ENCODE data around the gene VPS11.
"Not testable (repeated sequence)": the region's sequence is repeated elsewhere in the genome, so short reads cannot be mapped to it uniquely, and the experiment has no call there.

VPS11 gene

GRCh38 chr11:119084663-119085436 is 17.2 kb downstream of the VPS11 start, which contains the start of gene HMBS:
Gene HMBS (plus strand): TSS chr11:119084881. CDS start chr11:119085034, 153 bp downstream.
- DNase-seq = peak; percentile 91

GRCh38 chr11:119085437-119085847 is 17.8 kb downstream of the VPS11 start:
- DNase-seq = no peak

- DNase-seq = no peak
These were observed 19.5 kb downstream of the VPS11 start for GRCh38 chr11:119087123-119087522.

- no peak for DNase-seq
These were observed 20.2 kb downstream of the VPS11 start for GRCh38 chr11:119087747-119088241.

GRCh38 chr11:119088406-119088805 is 20.8 kb downstream of the VPS11 start:
- DNase-seq = no peak

- DNase-seq = no peak
These were observed 21.7 kb downstream of the VPS11 start for GRCh38 chr11:119089319-119089718.

GRCh38 chr11:119091178-119091577 is 23.6 kb downstream of the VPS11 start:
- no peak for DNase-seq

- no peak for DNase-seq
These were observed 24.6 kb downstream of the VPS11 start for GRCh38 chr11:119091966-119092879.

- DNase-seq = no peak
These were observed 25.5 kb downstream of the VPS11 start for GRCh38 chr11:119092880-119093842.

GRCh38 chr11:119093942-119094815 is 26.6 kb downstream of the VPS11 start:
- DNase-seq = peak; percentile 78

GRCh38 chr11:119094816-119095065 is 27.1 kb downstream of the VPS11 start:
- peak; percentile 78 for DNase-seq

- DNase-seq = peak; percentile 99
These were observed 27.7 kb downstream of the VPS11 start for GRCh38 chr11:119095066-119095880.

GRCh38 chr11:119099711-119100110 is 32.1 kb downstream of the VPS11 start:
- DNase-seq = no peak

GRCh38 chr11:119100246-119100970 is 32.8 kb downstream of the VPS11 start:
- DNase-seq = no peak

- DNase-seq = peak; percentile 58
These were observed 33.6 kb downstream of the VPS11 start for GRCh38 chr11:119100994-119101758.

- DNase-seq = peak; percentile 81
These were observed 34.3 kb downstream of the VPS11 start, which contains the start of gene DPAGT1 for GRCh38 chr11:119101759-119102423. Gene DPAGT1 (minus strand): TSS chr11:119101853. CDS start chr11:119101655, 198 bp downstream.

- not testable (repeated sequence) for DNase-seq
These were observed 35.6 kb downstream of the VPS11 start for GRCh38 chr11:119103161-119103664.

- no peak for DNase-seq
These were observed 36.2 kb downstream of the VPS11 start for GRCh38 chr11:119103793-119104192.
